Stimulated activated naive CD8-positive, alpha-beta T cell treated with anti-CD3 and anti-CD28 coated beads, Interleukin-15, Interleukin-2, amounts not matched to agents 100 ng/mL and 50 ng/mL, for 24 hours (primary cell): Measurements from ENCODE around the gene VAPA.

ENCODE experiments used
- H3K27ac Mint-ChIP-seq: one replicate; pipeline ENCODE4 v1.8.0; 2021; ENCODE audit warnings: mild to moderate bottlenecking, mixed read lengths
- H3K27me3 Mint-ChIP-seq: one replicate; pipeline ENCODE4 v1.8.0; 2021; ENCODE audit warnings: mixed read lengths
- H3K36me3 Mint-ChIP-seq: one replicate; pipeline ENCODE4 v1.8.0; 2021; ENCODE audit warnings: low read depth, mixed read lengths
- H3K4me1 Mint-ChIP-seq: one replicate; pipeline ENCODE4 v1.8.0; 2021; ENCODE audit warnings: low read depth, mixed read lengths
- H3K4me3 Mint-ChIP-seq: one replicate; pipeline ENCODE4 v1.8.0; 2021; ENCODE audit warnings: mild to moderate bottlenecking, mixed read lengths
- H3K9me3 Mint-ChIP-seq: one replicate; pipeline ENCODE4 v1.8.0; 2021; ENCODE audit warnings: mixed read lengths

The VAPA gene

DNA sequence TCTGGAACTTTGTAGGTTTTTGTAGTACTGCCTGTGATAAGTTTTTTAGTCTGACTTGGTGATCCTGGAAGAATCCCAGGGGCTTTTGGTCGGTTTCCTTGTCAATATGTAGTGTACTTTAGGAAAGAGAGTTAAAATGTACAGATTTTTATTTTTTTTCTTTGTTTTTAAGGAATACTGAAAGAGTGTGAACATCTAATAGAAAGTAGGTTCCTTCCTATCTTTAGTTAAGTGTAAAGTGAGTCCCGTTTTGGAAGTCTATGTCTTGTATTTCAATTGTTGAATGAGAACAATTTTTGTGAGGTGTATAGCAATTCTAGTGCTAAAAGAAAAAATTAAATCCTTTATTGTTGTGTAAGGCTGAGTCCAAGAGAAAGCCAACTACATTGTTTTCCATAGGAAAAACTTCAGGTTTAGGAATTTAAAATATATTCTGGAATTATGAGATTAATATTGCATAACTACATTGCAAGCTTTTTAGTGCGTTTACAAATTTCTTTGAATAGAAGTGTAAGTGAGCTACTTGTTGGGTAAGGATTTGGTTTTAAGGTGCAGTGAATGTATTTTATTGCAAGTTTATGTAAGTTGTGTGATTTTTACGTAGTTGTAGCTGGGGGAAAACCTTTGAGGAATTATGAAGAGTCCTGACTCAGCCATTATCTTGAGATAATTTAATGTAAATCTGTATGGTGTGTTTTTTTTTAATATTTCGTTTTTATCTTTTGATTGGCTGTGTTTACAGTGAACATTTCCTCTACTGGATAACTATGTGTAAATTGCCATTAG is 1.7 kb downstream of the VAPA start:
- H3K4me3 Mint-ChIP-seq, result peak overlapping the region; percentile 94
- no peaks in the 10 kb centered on the region for H3K9me3 Mint-ChIP-seq
- peaks cover 28% of the 10 kb centered on the region for H3K4me1 Mint-ChIP-seq
- H3K27me3 Mint-ChIP-seq, result no peaks in the 10 kb centered on the region
- peak overlapping the region; percentile 93 for H3K27ac Mint-ChIP-seq
- no peaks in the 10 kb centered on the region for H3K36me3 Mint-ChIP-seq

DNA sequence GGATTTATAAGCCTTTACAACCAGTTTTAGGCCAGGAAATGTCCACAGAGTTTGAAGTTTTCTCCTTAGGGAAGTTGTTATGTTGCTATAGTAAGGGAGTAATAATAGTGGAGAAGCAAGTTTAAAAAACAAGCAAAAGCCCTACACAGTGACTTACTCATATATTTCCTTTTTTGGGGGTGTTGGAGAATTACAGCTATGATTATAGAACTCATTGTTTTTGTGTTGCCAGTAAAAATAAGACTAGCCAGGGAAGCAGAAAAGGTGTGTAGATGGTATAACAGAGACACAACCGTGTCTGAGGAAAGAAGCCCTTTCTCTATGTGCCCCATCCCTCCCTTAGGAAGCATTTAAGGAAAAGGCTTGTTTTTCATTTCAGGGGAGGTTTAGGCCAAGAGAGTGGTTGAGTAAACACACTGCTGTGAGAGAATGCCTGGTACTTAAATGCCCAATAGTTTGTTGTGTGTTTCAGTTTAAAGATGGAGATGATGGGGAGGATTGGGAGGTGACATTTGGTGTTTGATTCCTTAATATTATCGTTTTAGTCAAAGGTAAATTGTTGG is 2.3 kb downstream of the VAPA start:
- Mint-ChIP-seq H3K27ac (peak overlapping the region; percentile 10), H3K4me3 (peak overlapping the region; percentile 94), H3K36me3 (no peaks in the 10 kb centered on the region)

DNA sequence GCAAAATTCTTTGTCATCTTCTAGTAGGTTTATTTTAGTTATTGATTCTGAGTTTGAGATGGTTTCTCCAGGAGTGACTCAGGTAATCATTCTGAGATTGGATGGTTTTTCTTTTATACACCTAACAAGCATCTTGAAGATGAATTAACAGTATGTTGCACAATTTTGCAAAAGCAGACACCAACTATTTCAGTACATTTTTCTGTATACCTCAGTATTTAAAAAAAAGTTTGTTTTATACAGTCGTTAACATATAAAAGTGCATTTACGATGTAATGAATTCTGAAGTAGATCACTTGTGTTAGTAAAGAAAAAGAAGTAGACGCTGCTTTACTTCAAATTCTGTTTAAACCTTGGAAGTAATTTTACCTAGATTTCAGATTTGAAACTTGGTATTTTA is 3.0 kb downstream of the VAPA start:
- Mint-ChIP-seq H3K27me3 (no peaks in the 10 kb centered on the region), H3K4me1 (peaks cover 29% of the 10 kb centered on the region), H3K4me3 (peak overlapping the region; percentile 94), H3K27ac (no peak overlapping the region), H3K36me3 (no peaks in the 10 kb centered on the region), H3K9me3 (no peaks in the 10 kb centered on the region)

More for the DNA sequence above, 2.3 kb downstream of the VAPA start:
- H3K9me3 Mint-ChIP-seq, result no peaks in the 10 kb centered on the region
- H3K4me1 Mint-ChIP-seq, result peaks cover 28% of the 10 kb centered on the region
- H3K27me3 Mint-ChIP-seq, result no peaks in the 10 kb centered on the region

DNA sequence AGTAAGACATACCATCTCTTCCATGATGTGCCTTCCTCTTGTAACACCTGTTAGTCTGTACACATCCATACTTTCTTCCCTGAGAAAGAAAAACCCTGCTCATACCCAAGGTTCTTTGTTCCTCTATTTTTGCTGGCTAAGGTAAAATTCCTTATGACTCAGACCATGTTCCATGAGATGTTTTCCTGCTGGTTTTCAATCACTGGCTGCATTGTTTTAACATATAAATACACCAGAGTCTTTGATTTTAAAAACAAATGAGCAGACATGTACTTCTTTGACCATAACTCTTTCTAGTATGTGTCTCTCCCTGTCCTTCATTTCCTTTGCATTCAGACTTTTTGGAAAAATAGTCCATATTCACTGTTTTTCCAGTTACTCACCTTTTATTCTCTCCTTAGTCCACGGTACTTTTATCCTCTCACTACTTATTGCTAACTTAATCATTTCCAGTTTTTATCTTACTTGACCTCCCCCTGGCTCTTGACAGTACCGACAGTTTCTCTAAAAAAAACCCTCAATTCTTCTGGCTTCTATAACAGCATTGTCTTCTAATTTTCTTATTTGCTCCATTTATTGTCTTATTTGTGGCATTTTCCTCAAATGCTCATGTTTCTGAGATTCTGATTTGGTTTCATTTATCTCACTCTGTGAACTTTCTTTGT is 4.3 kb downstream of the VAPA start:
- no peak overlapping the region for H3K4me3 Mint-ChIP-seq
- H3K27ac Mint-ChIP-seq, result no peak overlapping the region
- no peaks in the 10 kb centered on the region for H3K27me3 Mint-ChIP-seq
- no peaks in the 10 kb centered on the region for H3K9me3 Mint-ChIP-seq
- peaks cover 36% of the 10 kb centered on the region for H3K4me1 Mint-ChIP-seq
- H3K36me3 Mint-ChIP-seq, result no peaks in the 10 kb centered on the region

DNA sequence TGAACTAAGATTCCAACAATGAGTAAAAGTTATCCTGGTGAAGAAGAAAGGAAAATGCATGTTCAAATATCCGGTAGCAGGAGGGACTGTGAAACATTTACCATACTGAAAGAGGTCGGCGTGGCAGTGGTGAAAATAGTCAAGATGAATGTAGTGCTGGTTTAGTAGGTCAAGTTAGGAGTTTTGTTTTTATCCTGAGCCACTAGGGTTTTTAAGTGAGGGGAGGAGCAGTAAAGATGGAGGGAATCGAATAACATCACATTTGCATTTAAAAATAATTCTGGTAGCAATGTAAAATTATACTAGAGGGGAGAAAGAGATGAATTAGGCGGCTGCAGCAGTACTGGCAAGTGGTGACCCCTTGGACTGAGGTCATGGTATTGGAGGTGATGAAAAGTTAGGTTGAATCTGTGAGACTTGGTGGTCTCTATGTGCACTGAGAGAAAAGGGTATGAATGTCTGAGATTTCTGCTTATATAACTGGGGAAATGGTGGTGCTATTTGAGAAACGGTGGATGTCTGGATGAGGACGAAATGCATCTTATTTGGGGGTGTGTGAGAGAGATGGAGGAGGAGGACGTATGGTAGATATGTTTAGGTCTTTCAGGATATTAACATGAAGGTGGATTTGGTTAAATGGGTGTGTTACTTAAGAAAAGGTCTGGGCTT is 5.9 kb downstream of the VAPA start:
- H3K27me3 Mint-ChIP-seq, result no peaks in the 10 kb centered on the region
- H3K4me1 Mint-ChIP-seq, result peaks cover 47% of the 10 kb centered on the region
- no peaks in the 10 kb centered on the region for H3K36me3 Mint-ChIP-seq
- H3K9me3 Mint-ChIP-seq, result no peaks in the 10 kb centered on the region
- H3K27ac Mint-ChIP-seq, result no peak overlapping the region
- no peak overlapping the region for H3K4me3 Mint-ChIP-seq

DNA sequence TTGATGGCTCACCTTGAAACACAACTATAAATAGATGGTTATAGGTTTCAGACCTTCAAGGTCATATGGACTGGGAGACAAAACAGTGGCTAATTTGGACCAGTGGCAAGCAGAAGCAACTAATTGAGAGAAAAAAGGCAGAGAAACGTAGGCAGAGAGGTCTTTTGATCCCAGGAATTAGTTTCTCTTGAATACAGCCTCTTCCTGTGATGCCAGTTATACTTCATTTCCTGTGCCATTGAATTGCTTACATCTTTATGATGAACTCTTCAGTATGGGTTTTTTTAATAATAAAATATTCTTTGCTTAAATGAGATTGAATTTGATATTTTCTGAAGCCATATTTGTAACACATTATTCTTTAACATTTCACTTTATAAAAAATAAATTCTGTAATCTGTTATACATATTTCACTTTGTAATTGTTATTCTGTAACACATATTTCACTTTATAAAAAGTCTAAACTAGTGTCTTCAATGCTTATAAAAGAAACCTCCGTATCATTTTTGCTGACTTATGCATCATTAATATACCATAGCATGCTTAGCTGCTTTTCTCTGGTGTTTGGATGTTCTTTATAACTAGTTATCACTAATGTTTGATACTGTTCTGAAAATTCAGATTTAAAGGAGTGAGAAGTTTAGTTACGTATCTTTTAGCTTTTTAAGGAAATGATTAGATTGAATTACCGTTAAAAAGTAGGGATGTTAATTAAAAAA is 8.9 kb downstream of the VAPA start:
- no peak overlapping the region for H3K4me3 Mint-ChIP-seq

DNA sequence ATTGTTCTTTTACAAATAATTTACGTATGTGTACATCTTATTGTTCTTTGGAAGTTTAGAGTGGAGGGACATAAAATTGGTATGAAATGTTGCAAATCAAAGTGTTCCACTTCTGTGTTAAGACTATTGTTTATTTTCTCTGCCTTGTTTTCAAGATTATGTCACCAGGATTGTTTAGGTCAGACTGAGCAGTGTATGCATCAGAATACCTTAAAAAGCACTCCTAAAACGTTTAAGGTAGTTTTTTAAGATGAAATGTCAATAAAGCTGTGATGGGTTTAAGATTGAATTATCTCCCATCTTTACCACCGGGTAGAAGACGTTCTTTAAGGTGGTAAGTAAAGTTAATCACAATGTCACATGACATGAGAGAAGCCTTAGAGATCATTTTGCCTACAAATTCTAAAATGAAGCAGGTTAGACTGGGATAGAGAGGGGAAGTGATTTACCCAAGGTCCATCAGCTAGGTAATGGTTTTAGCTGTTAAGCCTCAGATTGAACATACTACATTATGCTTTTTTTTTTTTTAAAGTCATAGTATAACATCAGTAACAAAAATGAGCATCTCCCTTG is 10.6 kb downstream of the VAPA start:
- Mint-ChIP-seq H3K4me3 (no peak overlapping the region), H3K9me3 (no peaks in the 10 kb centered on the region), H3K4me1 (peaks cover 73% of the 10 kb centered on the region), H3K36me3 (no peaks in the 10 kb centered on the region), H3K27ac (peak overlapping the region; percentile 34), H3K27me3 (no peaks in the 10 kb centered on the region)

More for the DNA sequence above, 8.9 kb downstream of the VAPA start:
- Mint-ChIP-seq H3K27ac (no peak overlapping the region), H3K36me3 (no peaks in the 10 kb centered on the region), H3K27me3 (no peaks in the 10 kb centered on the region), H3K4me1 (peaks cover 58% of the 10 kb centered on the region), H3K9me3 (no peaks in the 10 kb centered on the region)

DNA sequence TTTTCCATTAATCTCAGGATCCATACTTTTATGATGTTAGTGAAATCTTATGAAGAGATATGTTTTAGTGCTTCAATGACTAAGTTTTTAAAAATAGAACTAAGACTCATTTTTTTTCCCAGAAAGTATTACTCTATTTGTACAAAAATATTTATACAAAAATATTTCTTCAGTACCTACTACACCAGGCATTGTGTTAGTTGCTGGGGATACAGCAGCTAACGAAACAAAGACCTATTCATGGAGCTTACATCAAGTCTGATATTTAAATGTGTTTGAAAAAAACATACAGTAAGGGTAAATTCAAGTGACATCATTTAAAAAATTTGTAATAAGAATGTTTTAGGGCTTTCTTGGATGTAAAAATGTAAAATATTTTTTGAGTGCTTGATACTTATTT is 11.6 kb downstream of the VAPA start:
- H3K4me1 Mint-ChIP-seq, result peaks cover 78% of the 10 kb centered on the region
- no peak overlapping the region for H3K27ac Mint-ChIP-seq
- H3K9me3 Mint-ChIP-seq, result no peaks in the 10 kb centered on the region
- H3K4me3 Mint-ChIP-seq, result no peak overlapping the region
- no peaks in the 10 kb centered on the region for H3K36me3 Mint-ChIP-seq
- no peaks in the 10 kb centered on the region for H3K27me3 Mint-ChIP-seq

DNA sequence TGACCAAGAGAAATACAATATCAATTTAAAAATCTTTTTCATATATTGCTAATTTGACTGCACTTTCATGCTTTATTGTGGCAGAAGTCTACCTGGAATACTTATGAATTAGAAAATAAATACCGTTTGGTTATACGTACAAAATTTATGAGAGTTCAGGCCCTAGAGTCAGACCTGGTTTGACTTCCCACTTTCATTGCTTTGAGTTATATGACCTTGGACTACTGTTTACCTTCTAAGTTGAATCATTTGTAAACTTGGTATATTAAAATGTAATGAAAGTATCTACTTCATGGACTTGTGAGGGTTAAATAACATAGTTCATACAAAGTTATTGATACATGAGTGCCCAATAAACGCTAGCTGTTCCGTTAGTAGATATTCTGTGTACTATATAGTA is 12.0 kb downstream of the VAPA start:
- Mint-ChIP-seq H3K4me1 (peaks cover 80% of the 10 kb centered on the region), H3K27me3 (no peaks in the 10 kb centered on the region), H3K4me3 (no peak overlapping the region), H3K9me3 (no peaks in the 10 kb centered on the region), H3K27ac (no peak overlapping the region), H3K36me3 (no peaks in the 10 kb centered on the region)

DNA sequence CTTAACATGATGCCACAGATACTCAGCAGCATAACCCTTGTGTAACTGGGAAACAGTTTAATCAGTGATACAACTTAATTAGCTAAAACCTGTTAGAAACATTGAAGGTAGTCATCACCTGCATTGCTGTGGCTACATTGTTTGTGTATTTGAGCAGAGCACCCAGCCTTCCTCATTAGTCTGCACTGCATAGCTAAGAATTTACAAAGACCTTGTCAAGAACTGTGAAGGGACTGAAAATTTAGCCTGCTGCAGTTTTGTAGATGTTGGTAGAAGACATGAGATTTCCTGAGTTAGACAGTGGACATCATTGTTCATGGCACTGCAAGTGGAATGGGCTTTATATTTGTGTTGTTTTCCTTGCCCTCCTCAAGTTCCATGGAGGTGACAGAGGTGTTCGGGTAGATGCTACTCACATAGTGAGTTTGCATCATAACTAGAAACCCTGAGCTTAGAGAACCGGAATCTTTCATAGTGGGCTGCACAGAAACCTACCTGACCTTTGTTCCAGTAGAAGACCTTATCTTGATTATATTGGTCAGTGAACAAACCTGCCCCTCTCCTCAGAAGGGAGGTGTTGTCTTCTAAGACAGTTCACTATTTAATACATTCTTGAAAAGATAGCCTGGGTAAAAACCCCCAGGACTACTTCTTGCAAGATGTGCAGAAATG is 12.5 kb downstream of the VAPA start:
- Mint-ChIP-seq H3K4me1 (peaks cover 84% of the 10 kb centered on the region), H3K36me3 (peaks cover 4% of the 10 kb centered on the region), H3K4me3 (no peak overlapping the region), H3K27ac (peak overlapping the region; percentile 63), H3K27me3 (no peaks in the 10 kb centered on the region), H3K9me3 (no peaks in the 10 kb centered on the region)

DNA sequence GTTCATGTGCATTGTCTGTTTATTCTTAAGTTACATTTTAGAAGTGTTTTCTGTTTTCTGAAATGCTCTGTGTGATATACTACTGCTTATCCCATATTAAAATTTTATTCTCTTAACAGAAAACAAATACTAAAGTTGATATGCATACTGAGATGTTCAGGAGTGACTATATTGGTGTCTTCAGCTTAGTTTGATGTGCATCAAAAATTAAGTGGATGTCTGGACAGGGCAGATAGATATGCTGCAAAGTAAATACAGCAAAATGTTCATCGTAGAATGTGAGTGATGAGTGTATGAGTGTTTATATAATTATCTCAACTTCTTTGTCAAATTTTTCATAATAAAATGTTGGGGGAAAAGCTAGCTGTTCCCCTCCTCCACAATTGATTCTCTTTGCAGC is 13.2 kb downstream of the VAPA start:
- no peak overlapping the region for H3K4me3 Mint-ChIP-seq
- peaks cover 10% of the 10 kb centered on the region for H3K36me3 Mint-ChIP-seq
- H3K27ac Mint-ChIP-seq, result no peak overlapping the region
- H3K27me3 Mint-ChIP-seq, result no peaks in the 10 kb centered on the region
- H3K4me1 Mint-ChIP-seq, result peaks cover 87% of the 10 kb centered on the region
- no peaks in the 10 kb centered on the region for H3K9me3 Mint-ChIP-seq

DNA sequence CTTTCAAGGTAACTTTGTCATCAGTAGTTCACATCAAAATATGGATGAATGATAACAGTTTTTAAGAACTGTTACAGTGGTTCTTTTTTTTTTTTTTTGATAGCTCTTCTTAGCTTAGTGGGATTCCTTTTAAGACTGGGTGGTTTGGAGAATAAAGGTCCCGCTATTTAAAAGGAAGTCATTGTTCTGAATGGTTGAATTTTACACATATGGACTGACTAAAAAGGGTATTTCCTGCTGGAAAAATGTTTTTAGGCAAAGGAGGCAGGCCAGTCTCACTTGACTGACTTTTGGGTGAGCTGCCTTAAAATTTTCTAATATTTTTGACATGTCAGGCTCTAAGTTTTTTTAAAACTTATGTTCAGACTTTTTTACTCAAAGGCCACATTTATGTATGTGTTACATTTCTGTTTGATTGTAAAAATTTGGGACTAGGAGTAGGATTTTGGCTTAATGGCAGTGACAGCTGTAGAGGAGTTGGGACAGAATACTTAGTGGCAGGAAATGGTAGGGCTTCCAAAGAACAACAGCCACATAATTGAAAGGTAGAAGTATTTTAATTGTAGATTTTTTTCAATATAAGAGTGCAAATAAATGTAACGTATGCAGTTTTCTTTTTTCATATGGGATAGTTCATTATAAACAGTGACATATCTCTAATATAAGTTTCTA is 13.7 kb downstream of the VAPA start:
- no peaks in the 10 kb centered on the region for H3K9me3 Mint-ChIP-seq
- peaks cover 86% of the 10 kb centered on the region for H3K4me1 Mint-ChIP-seq
- H3K27ac Mint-ChIP-seq, result no peak overlapping the region
- peaks cover 15% of the 10 kb centered on the region for H3K36me3 Mint-ChIP-seq
- H3K4me3 Mint-ChIP-seq, result no peak overlapping the region
- no peaks in the 10 kb centered on the region for H3K27me3 Mint-ChIP-seq

DNA sequence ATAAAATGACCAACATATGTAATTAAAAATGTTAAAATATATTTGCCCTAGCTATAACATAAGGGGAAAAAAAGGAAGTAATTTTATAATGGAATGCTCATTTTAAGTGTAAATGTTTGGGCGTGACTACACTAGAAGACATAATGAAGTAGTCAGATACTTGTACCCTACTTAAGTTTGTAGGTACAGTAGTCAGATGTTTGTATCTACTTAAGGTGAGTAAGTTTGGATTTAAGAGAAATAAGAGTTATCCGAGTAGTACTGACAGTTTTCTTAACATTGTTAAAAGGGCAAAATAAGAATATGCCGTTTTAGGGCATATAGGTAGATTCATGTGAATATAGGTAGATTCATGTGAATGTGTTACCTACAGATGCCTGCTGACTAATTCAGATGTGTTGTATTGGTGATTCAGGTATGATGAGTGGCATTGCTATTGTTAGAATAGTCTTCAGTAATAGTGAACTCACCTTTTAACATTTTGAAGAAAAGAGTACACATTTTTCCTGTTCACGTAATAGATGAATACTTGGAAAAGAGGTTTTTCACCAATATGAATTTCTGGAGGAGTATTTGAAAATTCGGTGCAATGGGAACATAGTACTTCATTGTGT is 14.9 kb downstream of the VAPA start:
- Mint-ChIP-seq H3K27ac (peak overlapping the region; percentile 31), H3K4me3 (no peak overlapping the region), H3K36me3 (peaks cover 26% of the 10 kb centered on the region), H3K4me1 (peaks cover 75% of the 10 kb centered on the region), H3K27me3 (no peaks in the 10 kb centered on the region), H3K9me3 (no peaks in the 10 kb centered on the region)
